ENCODE data around the gene ZNF831.

GRCh38 chr20:59161721-59162120 is 1.9 kb upstream of the ZNF831 start:
- TF ChIP-seq CTCF (IDR thresholded peaks at IDR 0.05), result no peak
- no peak for TF ChIP-seq EP300 (IDR thresholded peaks at IDR 0.05)

Data from tibial nerve (tissue), 4 donors.